Activated CD4-positive, alpha-beta T cell treated with anti-CD3 and anti-CD28 coated beads for 4 hours (primary cell): ENCODE data around the gene FLRT2.

Source experiments
- DNase-seq, 2 donors: peaks; one replicate each; pipeline ENCODE4 v3.0.0-alpha.2; 2020

FLRT2 gene

GRCh38 chr14:85529803-85530574 lies at the start of gene FLRT2:
TSS of gene FLRT2 (plus strand) at chr14:85530144. CDS start at chr14:85621515, 91,371 bp downstream.
- no peak for DNase-seq

GRCh38 chr14:85481471-85481870 lies 48.5 kb upstream of the FLRT2 start:
- no peak for DNase-seq

GRCh38 chr14:85482552-85482951 lies 47.4 kb upstream of the FLRT2 start:
- DNase-seq, result no peak

GRCh38 chr14:85483037-85483436 lies 46.9 kb upstream of the FLRT2 start:
- no peak for DNase-seq

GRCh38 chr14:85483652-85484051 lies 46.3 kb upstream of the FLRT2 start:
- DNase-seq, result no peak

- no peak for DNase-seq
Observed at GRCh38 chr14:85487215-85487614, 42.7 kb upstream of the FLRT2 start.

- no peak for DNase-seq
Observed at GRCh38 chr14:85501751-85502150, 28.2 kb upstream of the FLRT2 start.

- DNase-seq, result no peak
Observed at GRCh38 chr14:85508863-85509262, 21.1 kb upstream of the FLRT2 start.

GRCh38 chr14:85512451-85512850 lies 17.5 kb upstream of the FLRT2 start:
- no peak for DNase-seq

GRCh38 chr14:85514487-85514886 lies 15.5 kb upstream of the FLRT2 start:
- DNase-seq, result no peak

GRCh38 chr14:85516239-85517113 lies 13.5 kb upstream of the FLRT2 start:
- DNase-seq, result no peak

GRCh38 chr14:85517114-85517688 lies 12.7 kb upstream of the FLRT2 start:
- DNase-seq, result no peak

GRCh38 chr14:85519661-85520305 lies 10.2 kb upstream of the FLRT2 start:
- no peak for DNase-seq

- DNase-seq, result no peak
Observed at GRCh38 chr14:85520581-85520980, 9.4 kb upstream of the FLRT2 start.

- no peak for DNase-seq
Observed at GRCh38 chr14:85523624-85524023, 6.3 kb upstream of the FLRT2 start.

GRCh38 chr14:85527006-85527405 lies 2.9 kb upstream of the FLRT2 start:
- DNase-seq, result no peak

GRCh38 chr14:85527445-85528035 lies 2.4 kb upstream of the FLRT2 start:
- no peak for DNase-seq

GRCh38 chr14:85528080-85528896 lies 1.7 kb upstream of the FLRT2 start:
- DNase-seq, result no peak

GRCh38 chr14:85528897-85529631 lies 880 bp upstream of the FLRT2 start:
- DNase-seq, result no peak

GRCh38 chr14:85530626-85531025 lies 682 bp downstream of the FLRT2 start:
- no peak for DNase-seq

GRCh38 chr14:85531141-85531586 lies 1.2 kb downstream of the FLRT2 start:
- no peak for DNase-seq
